OCI-LY7 (cell line): Measurements from ENCODE around the gene TMEM259. TPM values are rescaled to one million over a fixed set of nuclear protein-coding genes. Genes with fewer than 3 reads are reported as not detected.
A peak's percentile ranks its signal among the peaks of the same experiment; 100 is the strongest.

Experiments
- BruUV-seq: library from RNA; stranded (reverse); fragments of 400-500 nt; replicated peaks from 2 replicates; lab custom pipeline; 2021; lab: Mats Ljungman, UMichigan
- CTCF ChIA-PET: fragments of 300-600 bp; sonication (Branson Sonifier 250); formaldehyde crosslinking; loops from one replicate; lab custom pipeline; 2022; ENCODE audit warnings: antibody characterized with exemption; ENCODE audit not compliant: unreplicated experiment; lab: Charles Lee
- POLR2A ChIA-PET: fragments of 300-600 bp; sonication (Branson Sonifier 250); formaldehyde crosslinking; loops from one replicate; lab custom pipeline; 2022; ENCODE audit warnings: antibody characterized with exemption; lab: Charles Lee
- DNase-seq: peaks from one replicate; pipeline ENCODE4 v3.0.0-alpha.2; 2015; ENCODE audit warnings: low spot score
- H2AFZ ChIP-seq: fragments of 200-600 bp; sonication (generic), shearing (Covaris generic); 2 replicates; pipeline ENCODE4 v1.6.1; 2014; ENCODE audit warnings: mild to moderate bottlenecking, antibody characterized with exemption, low read length, moderate library complexity
- H3K27ac ChIP-seq: fragments of 200-600 bp; sonication (generic); 2 replicates; pipeline ENCODE4 v1.5.1; 2014; ENCODE audit warnings: mixed run types, low read depth, mild to moderate bottlenecking, moderate library complexity, low read length, inconsistent platforms; ENCODE audit not compliant: poor library complexity, severe bottlenecking
- H3K36me3 ChIP-seq: fragments of 200-600 bp; sonication (generic); 2 replicates; pipeline ENCODE4 v1.6.1; 2014; ENCODE audit warnings: mild to moderate bottlenecking, antibody characterized with exemption, low read length, moderate library complexity, mixed read lengths; ENCODE audit not compliant: insufficient read depth
- H3K4me1 ChIP-seq: fragments of 200-600 bp; sonication (generic); 2 replicates; pipeline ENCODE4 v1.5.1; 2014; ENCODE audit warnings: mild to moderate bottlenecking, low read length; ENCODE audit not compliant: insufficient read depth, poor library complexity, severe bottlenecking
- H3K4me2 ChIP-seq: fragments of 200-600 bp; sonication (generic); 2 replicates; pipeline ENCODE4 v1.6.1; 2014; ENCODE audit warnings: mild to moderate bottlenecking, low read length
- H3K4me3 ChIP-seq: fragments of 200-600 bp; sonication (generic); 2 replicates; pipeline ENCODE4 v1.5.1; 2014; ENCODE audit warnings: mild to moderate bottlenecking, low read depth, low read length; ENCODE audit not compliant: poor library complexity, severe bottlenecking
- H3K79me2 ChIP-seq: fragments of 200-600 bp; sonication (generic); 2 replicates; pipeline ENCODE4 v1.6.1; 2016; ENCODE audit warnings: low read depth, mild to moderate bottlenecking, low read length, moderate library complexity, mixed read lengths; ENCODE audit not compliant: insufficient read depth
- H3K9me2 ChIP-seq: fragments of 200-600 bp; sonication (generic); 2 replicates; pipeline ENCODE4 v1.6.1; 2016; ENCODE audit warnings: mild to moderate bottlenecking, low read length, mixed read lengths; ENCODE audit not compliant: insufficient read depth
- H3K9me3 ChIP-seq: fragments of 200-600 bp; sonication (generic); 2 replicates; pipeline ENCODE4 v1.6.1; 2014; ENCODE audit warnings: mild to moderate bottlenecking, mixed run types, low read length, mixed read lengths
- H4K20me1 ChIP-seq: fragments of 200-600 bp; sonication (generic); 2 replicates; pipeline ENCODE4 v1.6.1; 2014; ENCODE audit warnings: mild to moderate bottlenecking, antibody characterized with exemption, low read length, moderate library complexity, mixed read lengths; ENCODE audit not compliant: insufficient read depth
- EZH2phosphoT487 ChIP-seq: fragments of 200-600 bp; sonication (generic); IDR thresholded peaks from 2 replicates; pipeline ENCODE4 v1.6.1; 2018; ENCODE audit warnings: low read depth, borderline replicate concordance, mild to moderate bottlenecking, mixed run types, antibody characterized with exemption, low read length, moderate library complexity, mixed read lengths
- intact Hi-C: fragments of 100-400 bp; cut with micrococcal nuclease; formaldehyde crosslinking; loops from one replicate; pipeline ENCODE4 v1.10.0; 2022; ENCODE audit not compliant: unreplicated experiment
- total RNA-seq, 2 experiments: library from RNA; depleted of rRNA in 1 of 2; stranded (reverse); fragments of >200 nt in 1 of 2; shearing (Covaris generic) in 1 of 2; gene quantifications; 2 replicates each; pipeline ENCODE4 v1.2.3, GENCODE V29; 2014 to 2022
- TF ChIP-seq, protein P1 (sequence below): fragments of 200-600 bp; sonication (generic); conservative IDR thresholded peaks from 2 replicates; pipeline ENCODE4 v1.5.1; 2014; ENCODE audit warnings: mild to moderate bottlenecking, antibody characterized with exemption, low read length, moderate library complexity, mixed read lengths

Gene TMEM259
- total RNA-seq, 2 experiments from 2014 or later, result 169 to 195 TPM

- ChIA-PET POLR2A (interaction anchor here (0.6 kb wide), 2 partner anchors 13 to 52 kb away, joined by 3 to 6 read pairs; no protein-coding TSS in a partner anchor), CTCF (no interaction called here)
- no peaks in the 10 kb centered on the region for H3K9me3 ChIP-seq
These were observed 39.8 kb upstream of the TMEM259 start for GRCh38 chr19:1060689-1061088.

GRCh38 chr19:1058112-1058511 is 37.2 kb upstream of the TMEM259 start:
- no peaks in the 10 kb centered on the region for H3K9me2 ChIP-seq
- ChIA-PET CTCF (no interaction called here), POLR2A (interaction anchor here (0.6 to 1.2 kb wide), 2 partner anchors 18 to 187 kb away, joined by 3 read pairs; no protein-coding TSS in a partner anchor)
- peaks cover 21% of the 10 kb centered on the region for H3K4me1 ChIP-seq
- no peaks in the 10 kb centered on the region for H3K9me3 ChIP-seq
- intact Hi-C loops, result loop anchor here (5.0 kb wide), 1 partner anchor 134 kb away; no protein-coding TSS in a partner anchor
- peak; percentile 57 for DNase-seq
- H3K36me3 ChIP-seq, result peaks cover 18% of the 10 kb centered on the region; the same call in 1 of the 2 replicates
- H3K4me3 ChIP-seq, result no peak overlapping the region
- no peaks in the 10 kb centered on the region for H3K79me2 ChIP-seq
- peak overlapping the region; percentile 41 for H3K27ac ChIP-seq
- TF ChIP-seq, protein P1, sequence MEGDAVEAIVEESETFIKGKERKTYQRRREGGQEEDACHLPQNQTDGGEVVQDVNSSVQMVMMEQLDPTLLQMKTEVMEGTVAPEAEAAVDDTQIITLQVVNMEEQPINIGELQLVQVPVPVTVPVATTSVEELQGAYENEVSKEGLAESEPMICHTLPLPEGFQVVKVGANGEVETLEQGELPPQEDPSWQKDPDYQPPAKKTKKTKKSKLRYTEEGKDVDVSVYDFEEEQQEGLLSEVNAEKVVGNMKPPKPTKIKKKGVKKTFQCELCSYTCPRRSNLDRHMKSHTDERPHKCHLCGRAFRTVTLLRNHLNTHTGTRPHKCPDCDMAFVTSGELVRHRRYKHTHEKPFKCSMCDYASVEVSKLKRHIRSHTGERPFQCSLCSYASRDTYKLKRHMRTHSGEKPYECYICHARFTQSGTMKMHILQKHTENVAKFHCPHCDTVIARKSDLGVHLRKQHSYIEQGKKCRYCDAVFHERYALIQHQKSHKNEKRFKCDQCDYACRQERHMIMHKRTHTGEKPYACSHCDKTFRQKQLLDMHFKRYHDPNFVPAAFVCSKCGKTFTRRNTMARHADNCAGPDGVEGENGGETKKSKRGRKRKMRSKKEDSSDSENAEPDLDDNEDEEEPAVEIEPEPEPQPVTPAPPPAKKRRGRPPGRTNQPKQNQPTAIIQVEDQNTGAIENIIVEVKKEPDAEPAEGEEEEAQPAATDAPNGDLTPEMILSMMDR, result no peak
- TF ChIP-seq EZH2phosphoT487, result no peak
- H4K20me1 ChIP-seq, result no peaks in the 10 kb centered on the region
- peak overlapping the region; percentile 31 for H3K4me2 ChIP-seq
- no peak overlapping the region for H2AFZ ChIP-seq
- no TSS peak for BruUV-seq

More at GRCh38 chr19:1060689-1061088, 39.8 kb upstream of the TMEM259 start:
- TF ChIP-seq, protein P1, result no peak
- no peak for TF ChIP-seq EZH2phosphoT487
- intact Hi-C loops, result no loop called here
- no peak overlapping the region for H2AFZ ChIP-seq
- DNase-seq, result no peak
- H3K27ac ChIP-seq, result no peak overlapping the region
- H3K4me1 ChIP-seq, result peaks cover 45% of the 10 kb centered on the region
- H3K4me2 ChIP-seq, result no peak overlapping the region
- H3K4me3 ChIP-seq, result no peak overlapping the region
- H3K36me3 ChIP-seq, result peaks cover 7% of the 10 kb centered on the region; the same call in 1 of the 2 replicates
- H3K79me2 ChIP-seq, result no peaks in the 10 kb centered on the region
- no peaks in the 10 kb centered on the region for H3K9me2 ChIP-seq
- no TSS peak for BruUV-seq
- no peaks in the 10 kb centered on the region for H4K20me1 ChIP-seq

DNA sequence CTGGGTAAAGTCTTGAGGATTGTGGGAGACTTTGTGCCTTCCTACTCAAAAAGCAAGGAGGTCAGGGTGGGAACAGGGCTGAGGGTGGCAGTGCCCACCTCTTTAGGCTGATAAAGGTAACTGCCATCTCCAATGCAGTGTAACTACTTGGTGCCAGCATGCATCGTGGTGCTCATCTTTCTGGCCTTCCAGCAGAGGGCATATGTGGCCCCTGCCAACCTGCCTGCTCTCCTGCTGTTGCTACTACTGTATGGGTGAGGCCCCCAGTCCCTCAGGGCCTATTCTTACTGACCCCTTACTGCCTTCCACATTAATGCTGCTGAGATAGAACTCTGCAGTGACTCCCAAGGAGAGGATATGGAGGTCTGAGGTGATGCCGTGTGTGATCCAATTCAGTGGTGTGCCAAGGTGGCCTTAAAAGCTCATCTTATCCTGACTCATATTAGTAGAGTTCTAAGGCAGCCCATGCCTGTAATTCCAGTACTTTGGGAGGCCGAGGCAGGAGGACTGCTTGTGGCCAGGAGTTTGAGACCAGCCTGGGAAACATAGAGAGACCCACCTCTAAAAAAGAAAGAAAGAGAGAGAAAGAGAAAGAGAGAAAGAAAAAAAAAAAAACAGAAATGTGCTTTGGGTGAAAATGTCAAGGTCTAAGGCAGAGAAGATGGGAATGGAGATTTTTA is 36.4 kb upstream of the TMEM259 start:
- no peak overlapping the region for H3K4me3 ChIP-seq
- peak; percentile 70 for DNase-seq
- POLR2A ChIA-PET, result interaction anchor here (0.7 to 1.2 kb wide), 2 partner anchors 33 to 187 kb away, joined by 3 read pairs; no protein-coding TSS in a partner anchor
- CTCF ChIA-PET, result no interaction called here
- no TSS peak for BruUV-seq
- peaks cover 18% of the 10 kb centered on the region; the same call in 1 of the 2 replicates for H3K36me3 ChIP-seq
- H3K27ac ChIP-seq, result peak overlapping the region; percentile 41
- no peaks in the 10 kb centered on the region for H4K20me1 ChIP-seq
- H3K9me2 ChIP-seq, result no peaks in the 10 kb centered on the region
- no peak overlapping the region for H2AFZ ChIP-seq
- no peaks in the 10 kb centered on the region for H3K79me2 ChIP-seq
- TF ChIP-seq EZH2phosphoT487, result no peak
- TF ChIP-seq, protein P1, result peak; percentile 75
- no peaks in the 10 kb centered on the region for H3K9me3 ChIP-seq
- intact Hi-C loops, result loop anchor here (5.0 kb wide), 1 partner anchor 135 kb away; no protein-coding TSS in a partner anchor
- H3K4me2 ChIP-seq, result no peak overlapping the region
- H3K4me1 ChIP-seq, result peaks cover 21% of the 10 kb centered on the region
